ENCODE results near the gene SLIT3. TPM values are rescaled to one million over a fixed set of nuclear protein-coding genes. Genes with fewer than 3 reads are reported as not detected.

Gene SLIT3
- total RNA-seq, 2 experiments from 2014 or later = not detected

- CTCF ChIA-PET = interaction anchor here (0.7 kb wide), 1 partner anchor 38 kb away, joined by 3 read pairs; no protein-coding TSS in a partner anchor
- H3K27me3 Mint-ChIP-seq = peaks cover 19% of the 10 kb centered on the region
Observed at GRCh38 chr5:169025491-169025890, 275.4 kb downstream of the SLIT3 start.

GRCh38 chr5:169024421-169024820, 276.5 kb downstream of the SLIT3 start:
- Mint-ChIP-seq H3K36me3 (ENCODE audit: low read depth) (no peaks in the 10 kb centered on the region), H3K27ac (no peak overlapping the region), H3K9me3 (no peaks in the 10 kb centered on the region), H3K4me1 (no peaks in the 10 kb centered on the region), H3K27me3 (peaks cover 19% of the 10 kb centered on the region), H3K4me3 (no peak overlapping the region)
- no peak for DNase-seq
- CTCF ChIA-PET = no interaction called here
- POLR2A ChIA-PET = no interaction called here

More at GRCh38 chr5:169025491-169025890, 275.4 kb downstream of the SLIT3 start:
- H3K9me3 Mint-ChIP-seq = no peaks in the 10 kb centered on the region
- H3K27ac Mint-ChIP-seq = no peak overlapping the region
- POLR2A ChIA-PET = no interaction called here
- no peaks in the 10 kb centered on the region for H3K36me3 Mint-ChIP-seq (ENCODE audit: low read depth)
- DNase-seq = no peak
- H3K4me1 Mint-ChIP-seq = no peaks in the 10 kb centered on the region
- H3K4me3 Mint-ChIP-seq = no peak overlapping the region

- no peak for DNase-seq
- H3K4me1 Mint-ChIP-seq = no peaks in the 10 kb centered on the region
- H3K27me3 Mint-ChIP-seq = peaks cover 14% of the 10 kb centered on the region
- no peak overlapping the region for H3K4me3 Mint-ChIP-seq
- no peak overlapping the region for H3K27ac Mint-ChIP-seq
- no peaks in the 10 kb centered on the region for H3K36me3 Mint-ChIP-seq (ENCODE audit: low read depth)
- H3K9me3 Mint-ChIP-seq = no peaks in the 10 kb centered on the region
- ChIA-PET POLR2A (no interaction called here), CTCF (no interaction called here)
Observed at GRCh38 chr5:169022718-169023117, 278.2 kb downstream of the SLIT3 start.

- Mint-ChIP-seq H3K9me3 (no peaks in the 10 kb centered on the region), H3K4me3 (no peak overlapping the region), H3K27ac (no peak overlapping the region), H3K27me3 (peaks cover 2% of the 10 kb centered on the region), H3K4me1 (no peaks in the 10 kb centered on the region), H3K36me3 (ENCODE audit: low read depth) (no peaks in the 10 kb centered on the region)
- POLR2A ChIA-PET = no interaction called here
- no peak for DNase-seq
- CTCF ChIA-PET = no interaction called here
Observed at GRCh38 chr5:169020102-169020501, 280.8 kb downstream of the SLIT3 start.

- no peaks in the 10 kb centered on the region for H3K4me1 Mint-ChIP-seq
- DNase-seq = no peak
- H3K27me3 Mint-ChIP-seq = no peaks in the 10 kb centered on the region
- H3K4me3 Mint-ChIP-seq = no peak overlapping the region
- ChIA-PET POLR2A (no interaction called here), CTCF (interaction anchor here (1.6 kb wide), 1 partner anchor 31 kb away, joined by 3 read pairs; no protein-coding TSS in a partner anchor)
- H3K27ac Mint-ChIP-seq = no peak overlapping the region
- no peaks in the 10 kb centered on the region for H3K36me3 Mint-ChIP-seq (ENCODE audit: low read depth)
- no peaks in the 10 kb centered on the region for H3K9me3 Mint-ChIP-seq
Observed at GRCh38 chr5:169018925-169019324, 282.0 kb downstream of the SLIT3 start.

- ChIA-PET CTCF (no interaction called here), POLR2A (no interaction called here)
- Mint-ChIP-seq H3K27me3 (peaks cover 4% of the 10 kb centered on the region), H3K4me3 (no peak overlapping the region), H3K4me1 (no peaks in the 10 kb centered on the region), H3K36me3 (ENCODE audit: low read depth) (no peaks in the 10 kb centered on the region), H3K27ac (no peak overlapping the region), H3K9me3 (no peaks in the 10 kb centered on the region)
- DNase-seq = no peak
Observed at GRCh38 chr5:169015991-169016390, 284.9 kb downstream of the SLIT3 start.

- no peaks in the 10 kb centered on the region for H3K4me1 Mint-ChIP-seq
- no peak overlapping the region for H3K27ac Mint-ChIP-seq
- DNase-seq = no peak
- H3K9me3 Mint-ChIP-seq = no peaks in the 10 kb centered on the region
- H3K36me3 Mint-ChIP-seq (ENCODE audit: low read depth) = no peaks in the 10 kb centered on the region
- H3K27me3 Mint-ChIP-seq = peaks cover 4% of the 10 kb centered on the region
- ChIA-PET CTCF (no interaction called here), POLR2A (no interaction called here)
- H3K4me3 Mint-ChIP-seq = no peak overlapping the region
Observed at GRCh38 chr5:169013846-169014245, 287.1 kb downstream of the SLIT3 start.

GRCh38 chr5:169013208-169013728, 287.7 kb downstream of the SLIT3 start:
- no peak for DNase-seq
- Mint-ChIP-seq H3K27me3 (peaks cover 7% of the 10 kb centered on the region), H3K4me3 (no peak overlapping the region), H3K9me3 (no peaks in the 10 kb centered on the region), H3K27ac (no peak overlapping the region), H3K36me3 (ENCODE audit: low read depth) (no peaks in the 10 kb centered on the region), H3K4me1 (no peaks in the 10 kb centered on the region)
- ChIA-PET POLR2A (no interaction called here), CTCF (no interaction called here)

GRCh38 chr5:169012450-169012849, 288.5 kb downstream of the SLIT3 start:
- ChIA-PET POLR2A (no interaction called here), CTCF (no interaction called here)
- Mint-ChIP-seq H3K36me3 (ENCODE audit: low read depth) (no peaks in the 10 kb centered on the region), H3K4me3 (no peak overlapping the region), H3K9me3 (no peaks in the 10 kb centered on the region), H3K27ac (no peak overlapping the region), H3K4me1 (no peaks in the 10 kb centered on the region), H3K27me3 (peaks cover 7% of the 10 kb centered on the region)
- no peak for DNase-seq

GRCh38 chr5:169011451-169011850, 289.5 kb downstream of the SLIT3 start:
- H3K4me1 Mint-ChIP-seq = no peaks in the 10 kb centered on the region
- POLR2A ChIA-PET = no interaction called here
- no peak overlapping the region for H3K27ac Mint-ChIP-seq
- H3K4me3 Mint-ChIP-seq = no peak overlapping the region
- peaks cover 7% of the 10 kb centered on the region for H3K27me3 Mint-ChIP-seq
- no peaks in the 10 kb centered on the region for H3K9me3 Mint-ChIP-seq
- DNase-seq = no peak
- CTCF ChIA-PET = no interaction called here
- no peaks in the 10 kb centered on the region for H3K36me3 Mint-ChIP-seq (ENCODE audit: low read depth)

GRCh38 chr5:169011009-169011408, 289.9 kb downstream of the SLIT3 start:
- H3K4me1 Mint-ChIP-seq = no peaks in the 10 kb centered on the region
- H3K9me3 Mint-ChIP-seq = no peaks in the 10 kb centered on the region
- H3K27me3 Mint-ChIP-seq = peaks cover 7% of the 10 kb centered on the region
- no peak for DNase-seq
- no peaks in the 10 kb centered on the region for H3K36me3 Mint-ChIP-seq (ENCODE audit: low read depth)
- ChIA-PET POLR2A (no interaction called here), CTCF (no interaction called here)
- no peak overlapping the region for H3K27ac Mint-ChIP-seq
- no peak overlapping the region for H3K4me3 Mint-ChIP-seq

- CTCF ChIA-PET = interaction anchor here (0.6 to 1.5 kb wide), 2 partner anchors 22 to 790 kb away, joined by 3 to 4 read pairs; no protein-coding TSS in a partner anchor
- H3K4me3 Mint-ChIP-seq = no peak overlapping the region
- H3K27me3 Mint-ChIP-seq = peaks cover 7% of the 10 kb centered on the region
- POLR2A ChIA-PET = no interaction called here
- no peaks in the 10 kb centered on the region for H3K9me3 Mint-ChIP-seq
- DNase-seq = no peak
- no peaks in the 10 kb centered on the region for H3K4me1 Mint-ChIP-seq
- no peak overlapping the region for H3K27ac Mint-ChIP-seq
- H3K36me3 Mint-ChIP-seq (ENCODE audit: low read depth) = no peaks in the 10 kb centered on the region
Observed at GRCh38 chr5:169009123-169009522, 291.8 kb downstream of the SLIT3 start.

- H3K27me3 Mint-ChIP-seq = peaks cover 9% of the 10 kb centered on the region
- CTCF ChIA-PET = no interaction called here
- H3K4me3 Mint-ChIP-seq = no peak overlapping the region
- H3K27ac Mint-ChIP-seq = no peak overlapping the region
- H3K9me3 Mint-ChIP-seq = no peaks in the 10 kb centered on the region
- no peaks in the 10 kb centered on the region for H3K4me1 Mint-ChIP-seq
- POLR2A ChIA-PET = no interaction called here
- no peak for DNase-seq
- H3K36me3 Mint-ChIP-seq (ENCODE audit: low read depth) = no peaks in the 10 kb centered on the region
Observed at GRCh38 chr5:169006842-169007790, 293.8 kb downstream of the SLIT3 start.

GRCh38 chr5:169004551-169004950, 296.4 kb downstream of the SLIT3 start:
- ChIA-PET CTCF (no interaction called here), POLR2A (no interaction called here)
- Mint-ChIP-seq H3K9me3 (no peaks in the 10 kb centered on the region), H3K27me3 (peaks cover 7% of the 10 kb centered on the region), H3K27ac (no peak overlapping the region), H3K36me3 (ENCODE audit: low read depth) (no peaks in the 10 kb centered on the region), H3K4me1 (no peaks in the 10 kb centered on the region), H3K4me3 (no peak overlapping the region)
- no peak for DNase-seq
